Naive thymus-derived CD4-positive, alpha-beta T cell (primary cell): Measurements from ENCODE around the gene TAF11L11. TPM values are rescaled to one million over a fixed set of nuclear protein-coding genes. Genes with fewer than 3 reads are reported as not detected.
"Not testable (repeated sequence)": the region's sequence is repeated elsewhere in the genome, so short reads cannot be mapped to it uniquely, and the experiment has no call there.

Source experiments
- ATAC-seq: fragments of 150-1000 bp; cut with Tn5 transposase; 2 replicates; pipeline ENCODE4 v1.10.0; 2021; ENCODE audit warnings: mild to moderate bottlenecking, moderate library complexity
- CTCF ChIA-PET: fragments of 350-600 bp; sonication (Branson Sonifier 250); formaldehyde crosslinking; loops from one replicate; lab custom pipeline; 2021; ENCODE audit warnings: antibody characterized with exemption; lab: Charles Lee
- POLR2A ChIA-PET: fragments of 350-600 bp; sonication (Branson Sonifier 250); formaldehyde crosslinking; loops from one replicate; lab custom pipeline; 2021; ENCODE audit warnings: antibody characterized with exemption, inconsistent platforms; lab: Charles Lee
- DNase-seq, 9 donors: peaks; one replicate each; pipeline versions ENCODE4 v3.0.0 to v3.0.0-alpha.2; 2020 to 2022; ENCODE audit warnings: mixed read lengths in 1 of 9
- H3K27ac ChIP-seq: one replicate; pipeline ENCODE4 v1.7.0; 2013; ENCODE audit warnings: mild to moderate bottlenecking, low read depth, low read length, moderate library complexity
- H3K27me3 ChIP-seq, 2 donors: one replicate each; pipeline ENCODE4 v1.7.0; 2013; ENCODE audit warnings: low read length in 2 of 2, mild to moderate bottlenecking in 2 of 2, moderate library complexity in 2 of 2; ENCODE audit not compliant: control insufficient read depth in 2 of 2, insufficient read depth in 2 of 2
- H3K36me3 ChIP-seq, 3 experiments: 1 replicate in 2 of 3; 2 replicates in 1 of 3; pipeline ENCODE4 v1.7.0; 2013; ENCODE audit warnings: low read length in 3 of 3, mild to moderate bottlenecking in 3 of 3, moderate library complexity in 1 of 3; ENCODE audit not compliant: insufficient read depth in 3 of 3, control insufficient read depth in 2 of 3
- H3K4me1 ChIP-seq, 2 donors: one replicate each; pipeline ENCODE4 v1.7.0; 2013; ENCODE audit warnings: low read length in 2 of 2, mild to moderate bottlenecking in 2 of 2, moderate library complexity in 1 of 2; ENCODE audit not compliant: control insufficient read depth in 2 of 2, insufficient read depth in 2 of 2
- H3K4me3 ChIP-seq: 2 replicates; pipeline ENCODE4 v1.7.0; 2013; ENCODE audit warnings: mild to moderate bottlenecking, low read length
- H3K9me3 ChIP-seq, 3 experiments: 1 replicate in 2 of 3; 2 replicates in 1 of 3; pipeline ENCODE4 v1.7.0; 2013; ENCODE audit warnings: low read length in 3 of 3; ENCODE audit not compliant: control insufficient read depth in 2 of 3
- H3K27ac Mint-ChIP-seq, 9 donors: one replicate each; pipeline ENCODE4 v1.8.0; 2020 to 2022; ENCODE audit warnings: mixed read lengths in 9 of 9, mild to moderate bottlenecking in 8 of 9, moderate library complexity in 5 of 9, inconsistent platforms in 2 of 9
- H3K27me3 Mint-ChIP-seq, 5 donors: one replicate each; pipeline ENCODE4 v1.8.0; 2021 to 2022; ENCODE audit warnings: mixed read lengths in 5 of 5, mild to moderate bottlenecking in 1 of 5
- H3K36me3 Mint-ChIP-seq, 5 donors: one replicate each; pipeline ENCODE4 v1.8.0; 2020 to 2022; ENCODE audit warnings: mixed read lengths in 5 of 5, mild to moderate bottlenecking in 3 of 5, inconsistent platforms in 1 of 5
- H3K4me1 Mint-ChIP-seq, 7 donors: one replicate each; pipeline ENCODE4 v1.8.0; 2020 to 2022; ENCODE audit warnings: mixed read lengths in 7 of 7, mild to moderate bottlenecking in 3 of 7, inconsistent platforms in 1 of 7
- H3K4me3 Mint-ChIP-seq, 10 donors: one replicate each; pipeline ENCODE4 v1.8.0; 2020 to 2022; ENCODE audit warnings: mild to moderate bottlenecking in 10 of 10, mixed read lengths in 10 of 10, moderate library complexity in 6 of 10, inconsistent platforms in 2 of 10
- H3K9me3 Mint-ChIP-seq, 11 donors: one replicate each; pipeline ENCODE4 v1.8.0; 2020 to 2022; ENCODE audit warnings: mixed read lengths in 11 of 11, mild to moderate bottlenecking in 4 of 11, inconsistent platforms in 1 of 11, moderate library complexity in 1 of 11
- intact Hi-C, 2 donors: fragments of 100-400 bp; cut with micrococcal nuclease; formaldehyde crosslinking; loops; one replicate each; pipeline ENCODE4 v1.15.1; 2023
- polyA plus RNA-seq, 2 donors: library from polyadenylated mRNA; unstranded; fragments of 300-500 nt; fragmentation: Illumina TruSeq; gene quantifications; one replicate each; pipeline ENCODE4 v1.2.3, GENCODE V29; 2021
- total RNA-seq, 6 experiments: library from RNA in 5 of 6; stranded (reverse) in 5 of 6; gene quantifications; 1 replicate in 5 of 6; 2 replicates in 1 of 6; pipeline ENCODE4 v1.2.3 and lab custom pipeline; 2021 to 2026

The TAF11L11 gene
- total and polyA plus RNA-seq, 7 experiments from 2014 or later: not detected

- H3K36me3 ChIP-seq, H3K4me1 Mint-ChIP-seq, H3K27me3 ChIP-seq, CTCF ChIA-PET, H3K9me3 ChIP-seq, H3K4me3 ChIP-seq, POLR2A ChIA-PET, intact Hi-C loops, H3K27me3 Mint-ChIP-seq, H3K4me3 Mint-ChIP-seq, H3K4me1 ChIP-seq, H3K27ac Mint-ChIP-seq, H3K36me3 Mint-ChIP-seq, ATAC-seq, H3K27ac ChIP-seq, DNase-seq: not testable (repeated sequence)
- peaks cover 0 to 26% (median 9%) of the 10 kb centered on the region in 11 donors for H3K9me3 Mint-ChIP-seq
Observed at GRCh38 chr5:17610092-17610491, 6.1 kb downstream of the TAF11L11 start, which contains the start of gene TAF11L12. TSS of gene TAF11L12 (plus strand) at chr5:17610392.

GRCh38 chr5:17614872-17615605, 11.1 kb downstream of the TAF11L11 start:
- Mint-ChIP-seq H3K9me3 (peaks cover 0 to 21% (median 0%) of the 10 kb centered on the region in 11 donors), H3K4me3 (no peak overlapping the region), H3K4me1 (no peaks in the 10 kb centered on the region), H3K27ac (no peak overlapping the region), H3K36me3 (no peaks in the 10 kb centered on the region), H3K27me3 (no peaks in the 10 kb centered on the region)
- Histone ChIP-seq H3K4me1 (no peaks in the 10 kb centered on the region), H3K27ac (no peak overlapping the region), H3K4me3 (no peak overlapping the region), H3K27me3 (no peaks in the 10 kb centered on the region), H3K36me3 (no peaks in the 10 kb centered on the region), H3K9me3 (no peaks in the 10 kb centered on the region)
- ChIA-PET POLR2A (no interaction called here), CTCF (no interaction called here)
- intact Hi-C loops: no loop called here
- DNase-seq: no peak
- ATAC-seq: no peak

GRCh38 chr5:17619354-17619753, 15.4 kb downstream of the TAF11L11 start:
- DNase-seq (no peak), ATAC-seq (no peak)
- no peaks in the 10 kb centered on the region for H3K27me3 Mint-ChIP-seq
- CTCF ChIA-PET: no interaction called here
- POLR2A ChIA-PET: no interaction called here
- H3K9me3 Mint-ChIP-seq: peaks cover 0 to 20% (median 6%) of the 10 kb centered on the region in 11 donors
- Histone ChIP-seq H3K4me3 (no peak overlapping the region), H3K9me3 (no peaks in the 10 kb centered on the region), H3K4me1 (no peaks in the 10 kb centered on the region), H3K27me3 (no peaks in the 10 kb centered on the region), H3K36me3 (no peaks in the 10 kb centered on the region), H3K27ac (no peak overlapping the region)
- H3K27ac Mint-ChIP-seq: no peak overlapping the region
- intact Hi-C loops: no loop called here
- no peak overlapping the region for H3K4me3 Mint-ChIP-seq
- H3K36me3 Mint-ChIP-seq: no peaks in the 10 kb centered on the region
- H3K4me1 Mint-ChIP-seq: no peaks in the 10 kb centered on the region

- DNase-seq (no peak), ATAC-seq (no peak)
- H3K9me3 Mint-ChIP-seq: peaks cover 0 to 21% (median 5%) of the 10 kb centered on the region in 11 donors
- intact Hi-C loops: no loop called here
- H3K36me3 Mint-ChIP-seq: no peaks in the 10 kb centered on the region
- H3K9me3 ChIP-seq: no peaks in the 10 kb centered on the region
- no peak overlapping the region for H3K4me3 Mint-ChIP-seq
- H3K27me3 Mint-ChIP-seq: no peaks in the 10 kb centered on the region
- H3K4me1 ChIP-seq: no peaks in the 10 kb centered on the region
- H3K4me3 ChIP-seq: no peak overlapping the region
- no peak overlapping the region for H3K27ac ChIP-seq
- no peaks in the 10 kb centered on the region for H3K36me3 ChIP-seq
- H3K4me1 Mint-ChIP-seq: no peaks in the 10 kb centered on the region
- ChIA-PET CTCF (no interaction called here), POLR2A (no interaction called here)
- no peaks in the 10 kb centered on the region for H3K27me3 ChIP-seq
- H3K27ac Mint-ChIP-seq: no peak overlapping the region
Observed at GRCh38 chr5:17620627-17621026, 16.6 kb downstream of the TAF11L11 start.

GRCh38 chr5:17625686-17626085, 21.7 kb downstream of the TAF11L11 start:
- no peak overlapping the region for H3K4me3 Mint-ChIP-seq

GRCh38 chr5:17631788-17632187, 27.8 kb downstream of the TAF11L11 start, which contains the start of gene TAF11L13:
TSS of gene TAF11L13 (plus strand) at chr5:17632088.
- POLR2A ChIA-PET: not testable (repeated sequence)

More at GRCh38 chr5:17625686-17626085, 21.7 kb downstream of the TAF11L11 start:
- H3K27ac Mint-ChIP-seq: no peak overlapping the region
- no peak overlapping the region for H3K4me3 ChIP-seq
- no peaks in the 10 kb centered on the region for H3K27me3 Mint-ChIP-seq
- H3K9me3 Mint-ChIP-seq: peaks cover 0 to 14% (median 5%) of the 10 kb centered on the region in 11 donors
- no peaks in the 10 kb centered on the region for H3K36me3 Mint-ChIP-seq
- intact Hi-C loops: no loop called here
- no peaks in the 10 kb centered on the region for H3K4me1 Mint-ChIP-seq
- H3K27ac ChIP-seq: no peak overlapping the region
- ChIA-PET CTCF (no interaction called here), POLR2A (no interaction called here)
- H3K9me3 ChIP-seq: no peaks in the 10 kb centered on the region
- no peaks in the 10 kb centered on the region for H3K36me3 ChIP-seq
- H3K27me3 ChIP-seq: no peaks in the 10 kb centered on the region
- H3K4me1 ChIP-seq: no peaks in the 10 kb centered on the region
- DNase-seq: no peak
- ATAC-seq: no peak

GRCh38 chr5:17634160-17634559, 30.2 kb downstream of the TAF11L11 start, which contains the start of gene TAF11L14:
TSS of gene TAF11L14 (plus strand) at chr5:17634460.
- H3K27me3 Mint-ChIP-seq: no peaks in the 10 kb centered on the region
- CTCF ChIA-PET: no interaction called here
- POLR2A ChIA-PET: no interaction called here
- Histone ChIP-seq H3K27ac (no peak within 1 kb of the TSS), H3K4me1 (no peaks in the 10 kb centered on the region), H3K9me3 (no peaks in the 10 kb centered on the region), H3K4me3 (no peak within 1 kb of the TSS), H3K27me3 (no peaks in the 10 kb centered on the region), H3K36me3 (no peaks in the 10 kb centered on the region)
- no peaks in the 10 kb centered on the region for H3K36me3 Mint-ChIP-seq
- H3K27ac Mint-ChIP-seq: no peak within 1 kb of the TSS
- intact Hi-C loops: no loop called here
- DNase-seq (no peak), ATAC-seq (no peak)
- H3K4me1 Mint-ChIP-seq: no peaks in the 10 kb centered on the region
- H3K4me3 Mint-ChIP-seq: no peak within 1 kb of the TSS
- peaks cover 0 to 11% (median 1%) of the 10 kb centered on the region in 11 donors for H3K9me3 Mint-ChIP-seq

More at GRCh38 chr5:17631788-17632187, 27.8 kb downstream of the TAF11L11 start, which contains the start of gene TAF11L13:
- H3K27me3 Mint-ChIP-seq, intact Hi-C loops, H3K27ac ChIP-seq, ATAC-seq, H3K27ac Mint-ChIP-seq, H3K4me1 ChIP-seq, CTCF ChIA-PET, H3K36me3 Mint-ChIP-seq, H3K27me3 ChIP-seq, H3K4me3 Mint-ChIP-seq, H3K4me3 ChIP-seq, H3K9me3 ChIP-seq, H3K4me1 Mint-ChIP-seq, DNase-seq, H3K36me3 ChIP-seq: not testable (repeated sequence)
- H3K9me3 Mint-ChIP-seq: peaks cover 0 to 11% (median 1%) of the 10 kb centered on the region in 11 donors
